Trophoblast cell (in vitro differentiated cells and primary cell): ENCODE measurements around the gene PLAAT2.

Experiments used
- DNase-seq, 2 donors: peaks; one replicate each; pipeline ENCODE4 v3.0.0-alpha.2; 2016
- H2AFZ ChIP-seq: 2 replicates; pipeline ENCODE4 v1.6.1; 2013; ENCODE audit warnings: low read length, moderate library complexity, mild to moderate bottlenecking; ENCODE audit not compliant: insufficient read depth, poor library complexity
- H2AK5ac ChIP-seq: 2 replicates; pipeline ENCODE4 v1.6.1; 2013; ENCODE audit warnings: mild to moderate bottlenecking, low read length
- H2BK120ac ChIP-seq: 2 replicates; pipeline ENCODE4 v1.6.1; 2013; ENCODE audit warnings: low read length, mild to moderate bottlenecking, moderate library complexity; ENCODE audit not compliant: insufficient read depth, poor library complexity
- H2BK12ac ChIP-seq: 2 replicates; pipeline ENCODE4 v1.6.1; 2013; ENCODE audit warnings: mild to moderate bottlenecking, low read length, moderate library complexity
- H2BK5ac ChIP-seq: 2 replicates; pipeline ENCODE4 v1.6.1; 2013; ENCODE audit warnings: low read length, low read depth, moderate library complexity, mild to moderate bottlenecking; ENCODE audit not compliant: poor library complexity
- H3K14ac ChIP-seq: 2 replicates; pipeline ENCODE4 v1.6.1; 2013; ENCODE audit warnings: mild to moderate bottlenecking, low read length
- H3K18ac ChIP-seq: 2 replicates; pipeline ENCODE4 v1.6.1; 2013; ENCODE audit warnings: mild to moderate bottlenecking, low read length
- H3K23ac ChIP-seq: 2 replicates; pipeline ENCODE4 v1.6.1; 2013; ENCODE audit warnings: low read length
- H3K27ac ChIP-seq: 2 replicates; pipeline ENCODE4 v1.5.1; 2013; ENCODE audit warnings: low read depth, mild to moderate bottlenecking, inconsistent platforms, low read length, moderate library complexity
- H3K27me3 ChIP-seq: 2 replicates; pipeline ENCODE4 v1.6.1; 2013; ENCODE audit warnings: inconsistent platforms, mild to moderate bottlenecking, low read length, moderate library complexity; ENCODE audit not compliant: insufficient read depth
- H3K36me3 ChIP-seq, 2 experiments: 1 replicate in 1 of 2; 2 replicates in 1 of 2; pipeline ENCODE4 v1.6.1; 2013; ENCODE audit warnings: low read length in 2 of 2, mild to moderate bottlenecking in 2 of 2, moderate library complexity in 1 of 2; ENCODE audit not compliant: insufficient read depth in 2 of 2, control insufficient read depth in 1 of 2
- H3K4ac ChIP-seq: 2 replicates; pipeline ENCODE4 v1.6.1; 2013; ENCODE audit warnings: low read depth, mild to moderate bottlenecking, low read length, moderate library complexity
- H3K4me1 ChIP-seq, 2 experiments: 1 replicate in 1 of 2; 2 replicates in 1 of 2; pipeline ENCODE4 v1.6.1; 2013; ENCODE audit warnings: low read length in 2 of 2, mild to moderate bottlenecking in 2 of 2, moderate library complexity in 1 of 2; ENCODE audit not compliant: insufficient read depth in 2 of 2, control insufficient read depth in 1 of 2
- H3K4me2 ChIP-seq: 2 replicates; pipeline ENCODE4 v1.6.1; 2013; ENCODE audit warnings: inconsistent platforms, mild to moderate bottlenecking, low read length, moderate library complexity
- H3K4me3 ChIP-seq: 2 replicates; pipeline ENCODE4 v1.5.1; 2013; ENCODE audit warnings: mild to moderate bottlenecking, low read depth, low read length, inconsistent platforms
- H3K79me1 ChIP-seq: one replicate; pipeline ENCODE4 v1.6.1; 2013; ENCODE audit warnings: low read length
- H3K79me2 ChIP-seq: 2 replicates; pipeline ENCODE4 v1.6.1; 2013; ENCODE audit warnings: low read length, mild to moderate bottlenecking; ENCODE audit not compliant: control insufficient read depth, insufficient read depth, poor library complexity
- H3K9ac ChIP-seq: 2 replicates; pipeline ENCODE4 v1.6.1; 2013; ENCODE audit warnings: mild to moderate bottlenecking, low read length
- H3K9me3 ChIP-seq: 2 replicates; pipeline ENCODE4 v1.6.1; 2013; ENCODE audit warnings: low read depth, mild to moderate bottlenecking, control low read depth, inconsistent platforms, low read length; ENCODE audit not compliant: insufficient read depth
- H4K12ac ChIP-seq: 2 replicates; pipeline ENCODE4 v1.6.1; 2013; ENCODE audit warnings: low read depth, mild to moderate bottlenecking, low read length, moderate library complexity
- H4K8ac ChIP-seq: 2 replicates; pipeline ENCODE4 v1.6.1; 2013; ENCODE audit warnings: low read depth, mild to moderate bottlenecking, low read length, moderate library complexity
- H4K91ac ChIP-seq: one replicate; pipeline ENCODE4 v1.6.1; 2013; ENCODE audit warnings: low read depth, mild to moderate bottlenecking, low read length, moderate library complexity
- WGBS: extraction: QIAGEN DNeasy Blood & Tissue Kit; methylation state at CpG from one replicate; pipeline ENCODE4 v1.1.7; 2013; ENCODE audit warnings: missing lambda C conversion rate; ENCODE audit not compliant: insufficient read length, insufficient coverage; ENCODE audit errors: extremely low coverage; 5-methylcytosine and 5-hydroxymethylcytosine counted together

The PLAAT2 gene

GRCh38 chr11:63534895-63535461 lies 28.2 kb downstream of the PLAAT2 start:
- Histone ChIP-seq H2BK5ac (no peak overlapping the region), H2BK120ac (no peak overlapping the region), H4K8ac (no peak overlapping the region), H3K4me1 (peaks cover 9 to 16% of the 10 kb centered on the region in 2 experiments), H3K23ac (no peak overlapping the region), H3K14ac (no peak overlapping the region), H3K27ac (no peak overlapping the region), H4K12ac (no peak overlapping the region), H3K4me3 (no peak overlapping the region), H3K36me3 (no peaks in the 10 kb centered on the region), H3K9me3 (peaks cover 3% of the 10 kb centered on the region), H3K4ac (no peak overlapping the region), H2AK5ac (no peak overlapping the region), H3K9ac (no peak overlapping the region), H3K4me2 (no peak overlapping the region), H3K79me2 (no peaks in the 10 kb centered on the region), H2AFZ (no peak overlapping the region), H3K27me3 (no peaks in the 10 kb centered on the region), H4K91ac (no peak overlapping the region), H2BK12ac (no peak overlapping the region), H3K79me1 (peaks cover 9% of the 10 kb centered on the region), H3K18ac (no peak overlapping the region)
- no CpG with 5 or more reads among the region's 5 CpGs for WGBS
- no peak for DNase-seq

- no peak overlapping the region for H2BK120ac ChIP-seq
- H2BK12ac ChIP-seq = no peak overlapping the region
- H3K36me3 ChIP-seq = no peaks in the 10 kb centered on the region
- H4K8ac ChIP-seq = no peak overlapping the region
- peaks cover 3% of the 10 kb centered on the region for H3K9me3 ChIP-seq
- H3K14ac ChIP-seq = no peak overlapping the region
- H3K27ac ChIP-seq = peak overlapping the region; percentile 44
- H3K79me2 ChIP-seq = no peaks in the 10 kb centered on the region
- H3K23ac ChIP-seq = no peak overlapping the region
- H3K4ac ChIP-seq = no peak overlapping the region
- no peak overlapping the region for H3K4me2 ChIP-seq
- DNase-seq = peak; percentile 17 to 69
- no CpG with 5 or more reads among the region's 3 CpGs for WGBS
- no peak overlapping the region for H2AK5ac ChIP-seq
- H4K91ac ChIP-seq = no peak overlapping the region
- H2AFZ ChIP-seq = no peak overlapping the region
- no peak overlapping the region for H4K12ac ChIP-seq
- no peak overlapping the region for H3K18ac ChIP-seq
- no peak overlapping the region for H2BK5ac ChIP-seq
- H3K4me3 ChIP-seq = no peak overlapping the region
- H3K4me1 ChIP-seq = peaks cover 9 to 17% of the 10 kb centered on the region in 2 experiments
- H3K9ac ChIP-seq = no peak overlapping the region
- peaks cover 10% of the 10 kb centered on the region for H3K79me1 ChIP-seq
- H3K27me3 ChIP-seq = no peaks in the 10 kb centered on the region
Observed at GRCh38 chr11:63534076-63534475, 29.1 kb downstream of the PLAAT2 start.

- DNase-seq = peak; percentile 16 to 78
- Histone ChIP-seq H3K36me3 (no peaks in the 10 kb centered on the region), H3K14ac (no peak overlapping the region), H4K91ac (no peak overlapping the region), H3K4me1 (peaks cover 9 to 20% of the 10 kb centered on the region in 2 experiments), H2BK120ac (no peak overlapping the region), H2BK5ac (no peak overlapping the region), H3K27ac (peak overlapping the region; percentile 40), H4K12ac (no peak overlapping the region), H3K27me3 (no peaks in the 10 kb centered on the region), H3K18ac (no peak overlapping the region), H2AFZ (no peak overlapping the region), H3K4me2 (peak overlapping the region; percentile 11), H3K9me3 (no peaks in the 10 kb centered on the region), H3K23ac (no peak overlapping the region), H4K8ac (no peak overlapping the region), H3K4ac (no peak overlapping the region), H3K79me1 (peaks cover 10% of the 10 kb centered on the region), H2AK5ac (no peak overlapping the region), H3K79me2 (no peaks in the 10 kb centered on the region), H2BK12ac (no peak overlapping the region), H3K4me3 (no peak overlapping the region), H3K9ac (no peak overlapping the region)
- WGBS = no CpG with 5 or more reads among the region's 4 CpGs
Observed at GRCh38 chr11:63532799-63533475, 30.2 kb downstream of the PLAAT2 start.

- H2BK120ac ChIP-seq = no peak overlapping the region
- H2AK5ac ChIP-seq = no peak overlapping the region
- peaks cover 9 to 20% of the 10 kb centered on the region in 2 experiments for H3K4me1 ChIP-seq
- H4K8ac ChIP-seq = no peak overlapping the region
- H3K27me3 ChIP-seq = no peaks in the 10 kb centered on the region
- WGBS = no CpG with 5 or more reads among the region's 2 CpGs
- no peak overlapping the region for H2BK12ac ChIP-seq
- no peak overlapping the region for H3K18ac ChIP-seq
- H3K36me3 ChIP-seq = no peaks in the 10 kb centered on the region
- no peak overlapping the region for H2BK5ac ChIP-seq
- no peak overlapping the region for H3K4me2 ChIP-seq
- no peak overlapping the region for H4K91ac ChIP-seq
- no peak overlapping the region for H2AFZ ChIP-seq
- H3K4ac ChIP-seq = no peak overlapping the region
- no peaks in the 10 kb centered on the region for H3K79me2 ChIP-seq
- H3K23ac ChIP-seq = no peak overlapping the region
- no peak for DNase-seq
- H3K79me1 ChIP-seq = peaks cover 10% of the 10 kb centered on the region
- H3K9me3 ChIP-seq = no peaks in the 10 kb centered on the region
- no peak overlapping the region for H3K14ac ChIP-seq
- peak overlapping the region; percentile 20 for H3K27ac ChIP-seq
- H3K4me3 ChIP-seq = no peak overlapping the region
- no peak overlapping the region for H3K9ac ChIP-seq
- no peak overlapping the region for H4K12ac ChIP-seq
Observed at GRCh38 chr11:63532117-63532516, 31.1 kb downstream of the PLAAT2 start.
